D721Med (cell line): Measurements from ENCODE around the gene SKAP1.

Experiments
- DNase-seq: peaks from one replicate; pipeline ENCODE4 v3.0.0; 2011; ENCODE audit warnings: low spot score; ENCODE audit not compliant: insufficient read length
- FAIRE-seq: peaks from 2 replicates; lab custom pipeline; 2011; peaks lifted over from hg19 to GRCh38; lab: Jason Lieb, UNC
- TF ChIP-seq, protein P1 (sequence below): IDR thresholded peaks from 2 replicates; pipeline ENCODE4 v1.5.1; 2012; ENCODE audit warnings: mild to moderate bottlenecking, control low read depth; ENCODE audit not compliant: insufficient read depth; ENCODE audit errors: missing control alignments

The SKAP1 gene

DNA sequence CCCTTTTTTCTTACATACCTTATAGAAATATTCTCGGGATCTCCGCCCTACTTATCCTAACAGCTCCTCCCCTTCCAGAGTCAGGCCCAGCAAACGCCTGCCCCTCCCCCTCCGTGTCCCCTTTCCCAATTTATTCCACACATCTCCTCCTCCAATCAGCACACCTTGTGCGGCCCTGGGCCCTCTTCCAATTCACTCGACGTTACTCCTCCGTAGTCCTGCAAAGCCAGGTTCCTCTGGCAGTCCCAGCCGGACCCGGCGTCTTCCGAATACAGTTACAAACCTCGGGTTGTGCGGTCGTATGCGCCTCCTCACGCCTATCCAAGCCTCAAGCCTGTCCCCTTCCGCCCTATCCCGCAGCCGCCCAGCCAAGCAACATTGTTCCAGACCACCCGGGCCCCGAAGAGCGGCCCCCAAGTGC lies 329.4 kb downstream of the SKAP1 start:
- TF ChIP-seq, protein P1, sequence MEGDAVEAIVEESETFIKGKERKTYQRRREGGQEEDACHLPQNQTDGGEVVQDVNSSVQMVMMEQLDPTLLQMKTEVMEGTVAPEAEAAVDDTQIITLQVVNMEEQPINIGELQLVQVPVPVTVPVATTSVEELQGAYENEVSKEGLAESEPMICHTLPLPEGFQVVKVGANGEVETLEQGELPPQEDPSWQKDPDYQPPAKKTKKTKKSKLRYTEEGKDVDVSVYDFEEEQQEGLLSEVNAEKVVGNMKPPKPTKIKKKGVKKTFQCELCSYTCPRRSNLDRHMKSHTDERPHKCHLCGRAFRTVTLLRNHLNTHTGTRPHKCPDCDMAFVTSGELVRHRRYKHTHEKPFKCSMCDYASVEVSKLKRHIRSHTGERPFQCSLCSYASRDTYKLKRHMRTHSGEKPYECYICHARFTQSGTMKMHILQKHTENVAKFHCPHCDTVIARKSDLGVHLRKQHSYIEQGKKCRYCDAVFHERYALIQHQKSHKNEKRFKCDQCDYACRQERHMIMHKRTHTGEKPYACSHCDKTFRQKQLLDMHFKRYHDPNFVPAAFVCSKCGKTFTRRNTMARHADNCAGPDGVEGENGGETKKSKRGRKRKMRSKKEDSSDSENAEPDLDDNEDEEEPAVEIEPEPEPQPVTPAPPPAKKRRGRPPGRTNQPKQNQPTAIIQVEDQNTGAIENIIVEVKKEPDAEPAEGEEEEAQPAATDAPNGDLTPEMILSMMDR: no peak
- FAIRE-seq (no peak), DNase-seq (no peak)

DNA sequence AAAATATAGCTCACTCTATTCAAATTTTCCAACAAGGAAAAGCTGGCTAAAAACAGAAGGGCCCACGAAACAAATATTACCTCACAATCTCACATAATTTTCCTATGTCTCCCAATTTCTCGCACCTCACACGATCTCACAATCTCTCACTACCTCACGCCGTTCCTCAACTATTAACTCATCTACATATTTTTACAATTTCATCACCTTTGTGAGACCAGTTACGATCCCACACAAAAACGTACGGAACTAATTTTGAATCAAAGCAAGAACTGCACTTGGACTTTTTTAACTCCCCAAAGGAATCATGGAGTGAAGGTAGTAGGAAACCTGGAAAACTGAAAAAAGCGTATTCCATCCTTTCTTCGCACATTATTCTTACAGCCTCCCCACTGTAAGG lies 329.9 kb downstream of the SKAP1 start:
- FAIRE-seq: no peak

DNA sequence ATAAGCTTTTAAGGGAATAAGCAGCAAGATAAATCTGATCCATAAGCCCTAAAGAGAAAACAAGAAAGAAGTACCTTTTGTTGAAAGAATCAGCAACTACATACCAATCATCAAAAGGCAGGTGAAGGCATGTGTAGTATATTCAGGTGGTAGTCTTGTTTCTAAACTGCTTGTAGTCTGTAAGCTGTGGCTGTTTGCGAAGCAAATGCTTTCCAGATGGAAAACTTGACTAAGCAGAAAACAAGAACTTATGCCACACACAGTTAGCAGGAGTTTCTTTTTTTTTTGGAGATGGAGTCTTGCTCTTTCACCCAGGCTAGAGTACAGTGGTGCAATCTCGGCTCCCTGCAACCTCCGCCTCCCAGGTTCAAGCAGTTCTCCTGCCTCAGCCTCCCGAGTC lies 334.4 kb downstream of the SKAP1 start:
- TF ChIP-seq, protein P1: no peak
- no peak for FAIRE-seq
- DNase-seq: no peak

More for the DNA sequence above, 329.9 kb downstream of the SKAP1 start:
- no peak for DNase-seq
- TF ChIP-seq, protein P1: no peak

- FAIRE-seq (no peak), DNase-seq (no peak)
- TF ChIP-seq, protein P1: no peak
Measured at GRCh38 chr17:48093341-48094045, 336.5 kb downstream of the SKAP1 start.

DNA sequence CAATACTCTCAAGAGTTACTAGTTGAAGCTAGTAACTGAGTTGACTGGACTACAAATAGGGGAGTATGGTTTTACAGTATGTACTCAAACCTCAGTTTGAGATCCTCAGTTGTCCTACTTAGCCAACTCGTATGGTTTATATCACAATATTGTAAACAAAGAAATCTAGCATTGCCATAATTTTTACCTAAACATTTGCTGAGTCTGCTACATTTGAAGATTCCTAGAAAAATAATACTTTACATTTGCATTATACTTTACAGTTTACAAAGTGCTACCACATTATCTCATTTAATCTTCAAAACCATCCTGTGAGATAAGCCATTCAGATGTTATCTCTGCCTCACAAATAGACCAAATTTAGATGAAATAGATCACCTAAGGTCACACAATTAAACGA lies 345.1 kb downstream of the SKAP1 start:
- no peak for FAIRE-seq
- no peak for DNase-seq
- TF ChIP-seq, protein P1: no peak
